AG04449 (cell line): ENCODE data around the gene RAB40A.

ENCODE experiments used
- CTCF ChIA-PET: fragments of 350-600 bp; formaldehyde crosslinking; extraction: SDS; loops from one replicate; lab custom pipeline; 2021; ENCODE audit warnings: antibody characterized with exemption; lab: Yijun Ruan, JAX
- POLR2A ChIA-PET: fragments of 400-600, 350-600 bp; formaldehyde crosslinking; extraction: SDS; loops from one replicate; lab custom pipeline; 2020; ENCODE audit warnings: antibody characterized with exemption, inconsistent platforms; lab: Yijun Ruan, JAX
- DNase-seq: peaks from one replicate; pipeline ENCODE4 v3.0.0-alpha.2; 2010; ENCODE audit warnings: low read depth, low spot score
- H3K4me3 ChIP-seq: 2 replicates; pipeline ENCODE4 v1.5.1; 2011; ENCODE audit warnings: low read depth, mild to moderate bottlenecking, control low read depth, low read length
- CTCF ChIP-seq: IDR thresholded peaks from one replicate; pipeline ENCODE4 v1.5.1; 2011; ENCODE audit warnings: mild to moderate bottlenecking, moderate library complexity, low read length, control low read depth, inconsistent platforms; ENCODE audit not compliant: insufficient read depth; ENCODE audit errors: missing control alignments

RAB40A gene

DNA sequence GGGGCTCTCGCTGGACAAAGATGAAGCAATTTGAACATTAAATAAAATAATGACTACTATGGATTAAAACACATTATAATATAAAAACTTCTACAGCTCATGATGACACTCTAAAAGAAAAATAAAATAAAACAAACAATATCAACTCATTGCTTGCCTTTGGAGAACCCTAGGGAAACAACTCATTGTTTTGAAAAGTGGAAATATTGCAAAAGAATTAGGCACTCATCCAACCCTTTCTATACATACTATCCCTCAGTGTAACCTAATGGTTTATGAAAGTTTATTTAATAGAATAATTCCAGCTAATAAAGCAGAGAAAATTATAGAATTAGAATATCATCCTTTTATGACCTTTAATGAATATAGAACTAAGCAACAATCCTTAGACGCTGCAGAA lies 718 bp downstream of the RAB40A start:
- no peak for DNase-seq
- no peak overlapping the region for H3K4me3 ChIP-seq
- TF ChIP-seq CTCF, result no peak
- ChIA-PET POLR2A (no interaction called here), CTCF (interaction anchor here (1.0 to 1.5 kb wide), 2 partner anchors 10 kb away, joined by 3 read pairs; no protein-coding TSS in a partner anchor)

DNA sequence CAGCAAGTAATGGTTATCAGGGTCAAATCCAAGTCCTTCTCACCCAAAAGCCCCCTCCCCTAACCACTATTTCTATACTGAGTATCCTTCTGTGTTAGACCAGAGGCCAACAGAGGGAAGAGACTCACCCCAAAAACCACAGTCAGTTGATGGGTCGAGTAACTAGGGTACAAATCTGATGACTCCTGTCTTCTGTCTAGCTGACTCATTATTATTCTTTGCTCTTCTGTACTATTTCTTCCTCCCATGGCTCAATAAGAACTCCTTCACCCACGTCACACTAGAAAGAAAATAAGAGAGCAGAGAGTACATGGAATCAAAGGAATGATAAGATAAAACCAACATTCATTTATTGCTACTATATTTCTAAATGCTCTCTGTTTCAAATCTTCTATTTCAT lies 2.0 kb downstream of the RAB40A start:
- ChIA-PET CTCF (interaction anchor here (0.6 kb wide), 1 partner anchor 178 kb away, joined by 3 read pairs; no protein-coding TSS in a partner anchor), POLR2A (no interaction called here)
- no peak for TF ChIP-seq CTCF
- no peak overlapping the region for H3K4me3 ChIP-seq
- DNase-seq, result no peak

DNA sequence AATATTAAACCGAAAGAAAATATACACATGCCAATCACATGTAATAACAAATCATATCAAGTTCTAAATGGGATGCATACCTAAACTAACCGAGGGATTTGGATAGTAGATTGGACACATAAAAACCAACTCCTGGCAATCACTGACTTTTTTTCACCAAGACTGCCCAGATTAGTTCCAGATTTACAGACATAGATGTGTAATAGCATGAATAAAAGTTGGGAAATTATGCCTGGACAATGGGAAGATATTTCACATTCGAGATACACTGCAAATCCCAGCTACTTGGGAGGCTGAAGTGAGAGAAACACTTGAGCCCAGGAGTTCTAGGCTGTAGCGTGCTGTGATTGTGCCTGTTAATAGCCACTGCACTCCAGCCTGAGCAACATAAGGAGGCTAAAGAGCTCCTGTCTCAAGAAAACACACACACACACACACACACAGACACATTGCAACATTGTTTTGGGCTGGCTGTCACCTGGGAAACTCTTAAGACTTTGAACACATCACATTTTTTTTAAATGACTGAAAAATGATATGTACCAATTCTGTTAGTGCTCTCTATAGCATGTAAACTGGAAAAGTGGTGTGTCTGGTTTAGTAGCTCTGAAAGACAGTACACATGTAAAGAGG lies 5.7 kb downstream of the RAB40A start:
- no peak for TF ChIP-seq CTCF
- DNase-seq, result no peak

GRCh38 chrX:103513067-103513466 lies 6.2 kb downstream of the RAB40A start:
- H3K4me3 ChIP-seq, result no peak overlapping the region
- no peak for TF ChIP-seq CTCF
- DNase-seq, result no peak
- ChIA-PET POLR2A (no interaction called here), CTCF (no interaction called here)

More for the DNA sequence above, 5.7 kb downstream of the RAB40A start:
- no peak overlapping the region for H3K4me3 ChIP-seq
- ChIA-PET POLR2A (no interaction called here), CTCF (no interaction called here)

- ChIA-PET POLR2A (no interaction called here), CTCF (interaction anchor here (1.2 kb wide), 1 partner anchor 20 kb away, joined by 4 read pairs; no protein-coding TSS in a partner anchor)
- no peak for DNase-seq
- TF ChIP-seq CTCF, result no peak
- no peak overlapping the region for H3K4me3 ChIP-seq
Measured at GRCh38 chrX:103510031-103510430, 9.3 kb downstream of the RAB40A start.

- CTCF ChIA-PET, result interaction anchor here (3.5 kb wide), 1 partner anchor 13 kb away, joined by 25 read pairs; no protein-coding TSS in a partner anchor
- no peak for TF ChIP-seq CTCF
- no peak for DNase-seq
- no peak overlapping the region for H3K4me3 ChIP-seq
- POLR2A ChIA-PET, result no interaction called here
Measured at GRCh38 chrX:103503853-103504207, 15.5 kb downstream of the RAB40A start.
